ENCODE measurements around the gene ACKR2. TPM values are rescaled to one million over a fixed set of nuclear protein-coding genes. Genes with fewer than 3 reads are reported as not detected.

ACKR2 gene
- total and polyA plus RNA-seq, 2 donors (not counting 3 experiments of a cell fraction or from before 2014, with no cell fraction given), result 0.01 TPM; not detected in 1

GRCh38 chr3:42802876-42803413, 6.3 kb upstream of the ACKR2 start:
- dilution Hi-C loops (cut with MboI; ENCODE audit: extremely low pct_ligation_motif_present, low sequenced_read_pairs), result no loop called here

More at GRCh38 chr3:42802876-42803413, 6.3 kb upstream of the ACKR2 start:
- Histone ChIP-seq H2AFZ (ENCODE audit: low read depth, low read length) (peak overlapping the region; percentile 16), H3K9me1 (replicated peaks; ENCODE audit: control insufficient read depth, extremely low read depth, insufficient read depth, low read length) (no peaks in the 10 kb centered on the region), H3K4me3 (replicated peaks in 1 of 3; ENCODE audit: insufficient read depth in 1 of 3, low read depth in 1 of 3, low read length in 3 of 3) (peak overlapping the region; percentile 9 to 77 (median 52)), H3K27ac (ENCODE audit: insufficient read depth, low read depth, low read length) (peak overlapping the region; percentile 39), H3K79me2 (ENCODE audit: control insufficient read depth, insufficient read depth, low read length) (peaks cover 43% of the 10 kb centered on the region), H4K20me1 (replicated peaks; ENCODE audit: control insufficient read depth, extremely low read depth, insufficient read depth, low read length) (no peaks in the 10 kb centered on the region), H3K4me1 (ENCODE audit: control insufficient read depth, extremely low read depth, insufficient read depth, low read length) (peaks cover 11% of the 10 kb centered on the region), H3K9me3 (replicated peaks; ENCODE audit: control insufficient read depth, insufficient read depth, low read length) (no peaks in the 10 kb centered on the region), H3K36me3 (ENCODE audit: control insufficient read depth in 2 of 2, extremely low read depth in 1 of 2, insufficient read depth in 2 of 2, low read length in 2 of 2) (no peaks in the 10 kb centered on the region), H3K9ac (replicated peaks; ENCODE audit: extremely low read depth, insufficient read depth, low read length) (peak overlapping the region; percentile 76), H3K4me2 (ENCODE audit: insufficient read depth, low read length) (peak overlapping the region; percentile 78), H3K27me3 (ENCODE audit: control insufficient read depth in 2 of 2, insufficient read depth in 2 of 2, low read length in 2 of 2) (peaks cover 2 to 10% of the 10 kb centered on the region in 2 experiments)
- FAIRE-seq (peak; percentile 69), DNase-seq (ENCODE audit: low read depth, low spot score) (no peak)
- ChIA-PET CTCF (interaction anchor here (0.6 to 5.5 kb wide), 4 partner anchors 9 to 78 kb away, joined by 3 to 24 read pairs (median 8); no protein-coding TSS in a partner anchor), POLR2A (no interaction called here)
- intact Hi-C loops (cut with micrococcal nuclease), result no loop called here
- no TSS peak for BruUV-seq (replicated peaks)
- no peak for TF ChIP-seq MAX (IDR thresholded peaks at IDR 0.05; ENCODE audit: insufficient read depth, insufficient read length)
- no peak for TF ChIP-seq GATA2 (IDR thresholded peaks at IDR 0.05; ENCODE audit: insufficient read depth, insufficient read length, low read depth, low read length)
- TF ChIP-seq POLR2AphosphoS5 (IDR thresholded peaks at IDR 0.05; ENCODE audit: insufficient read depth, low read depth, low read length), result no peak
- TF ChIP-seq CTCF (IDR thresholded peaks at IDR 0.05; ENCODE audit: extremely low read depth in 1 of 2, insufficient read depth in 1 of 2, low read depth in 1 of 2, low read length in 2 of 2), result no peak
- no peak for TF ChIP-seq POLR2A (IDR thresholded peaks at IDR 0.05; ENCODE audit: low read depth, low read length)
- TF ChIP-seq JUN (IDR thresholded peaks at IDR 0.05; ENCODE audit: borderline replicate concordance, insufficient read depth, insufficient read length, low read depth), result no peak
- TF ChIP-seq MYC (IDR thresholded peaks at IDR 0.05; ENCODE audit: low read depth, low read length), result no peak

All from endothelial cell of umbilical vein (primary cell).